ENCODE data around the gene CGB7.
"Not testable (repeated sequence)": the region's sequence is repeated elsewhere in the genome, so short reads cannot be mapped to it uniquely, and the experiment has no call there.

CGB7 gene

DNA sequence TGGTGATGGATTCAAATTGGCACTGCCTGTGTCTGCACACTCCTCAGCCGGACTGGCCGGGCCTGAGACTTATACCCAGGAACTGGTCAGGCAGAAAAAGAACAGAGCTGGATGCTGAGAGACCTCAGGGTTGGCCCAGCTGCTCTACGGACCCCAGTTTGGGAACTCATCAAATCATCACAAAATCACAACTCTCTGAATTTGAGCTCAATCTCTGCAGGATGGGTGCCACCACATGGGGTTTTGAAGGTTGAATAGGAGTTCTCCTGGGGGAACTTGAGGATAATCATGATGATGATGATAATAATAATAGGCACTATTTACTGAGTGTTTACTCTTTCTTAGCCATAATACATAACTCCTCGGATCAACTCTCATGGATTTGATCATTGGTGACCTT is 14.9 kb downstream of the CGB7 start:
- not testable (repeated sequence) for H3K4me3 ChIP-seq (ENCODE audit: low read depth, low read length)

DNA sequence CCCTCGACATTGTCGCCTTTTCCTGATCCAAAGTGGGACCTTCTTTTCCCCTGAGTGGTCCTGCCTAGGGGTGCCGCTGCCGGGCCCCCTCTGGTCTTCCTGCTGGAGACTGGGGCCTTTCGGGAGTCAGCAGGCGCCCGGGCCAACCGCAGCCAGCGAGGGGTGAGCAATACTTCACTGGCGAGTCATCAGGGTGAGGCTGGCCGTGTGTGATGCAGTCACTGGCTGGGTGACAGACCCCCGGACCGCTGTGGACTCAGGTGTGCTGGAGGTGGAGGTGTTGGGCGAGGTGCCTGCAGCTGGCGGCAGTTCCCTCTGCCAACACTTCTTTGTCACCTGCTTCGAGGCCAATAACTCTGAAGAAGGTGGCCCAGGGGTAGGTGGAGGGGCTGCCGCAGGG is 15.4 kb downstream of the CGB7 start:
- TF ChIP-seq, protein P1, sequence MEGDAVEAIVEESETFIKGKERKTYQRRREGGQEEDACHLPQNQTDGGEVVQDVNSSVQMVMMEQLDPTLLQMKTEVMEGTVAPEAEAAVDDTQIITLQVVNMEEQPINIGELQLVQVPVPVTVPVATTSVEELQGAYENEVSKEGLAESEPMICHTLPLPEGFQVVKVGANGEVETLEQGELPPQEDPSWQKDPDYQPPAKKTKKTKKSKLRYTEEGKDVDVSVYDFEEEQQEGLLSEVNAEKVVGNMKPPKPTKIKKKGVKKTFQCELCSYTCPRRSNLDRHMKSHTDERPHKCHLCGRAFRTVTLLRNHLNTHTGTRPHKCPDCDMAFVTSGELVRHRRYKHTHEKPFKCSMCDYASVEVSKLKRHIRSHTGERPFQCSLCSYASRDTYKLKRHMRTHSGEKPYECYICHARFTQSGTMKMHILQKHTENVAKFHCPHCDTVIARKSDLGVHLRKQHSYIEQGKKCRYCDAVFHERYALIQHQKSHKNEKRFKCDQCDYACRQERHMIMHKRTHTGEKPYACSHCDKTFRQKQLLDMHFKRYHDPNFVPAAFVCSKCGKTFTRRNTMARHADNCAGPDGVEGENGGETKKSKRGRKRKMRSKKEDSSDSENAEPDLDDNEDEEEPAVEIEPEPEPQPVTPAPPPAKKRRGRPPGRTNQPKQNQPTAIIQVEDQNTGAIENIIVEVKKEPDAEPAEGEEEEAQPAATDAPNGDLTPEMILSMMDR (IDR thresholded peaks at IDR 0.05; ENCODE audit: low read depth, low read length), result no peak
- no peak overlapping the region for H3K4me3 ChIP-seq (ENCODE audit: low read depth, low read length)

DNA sequence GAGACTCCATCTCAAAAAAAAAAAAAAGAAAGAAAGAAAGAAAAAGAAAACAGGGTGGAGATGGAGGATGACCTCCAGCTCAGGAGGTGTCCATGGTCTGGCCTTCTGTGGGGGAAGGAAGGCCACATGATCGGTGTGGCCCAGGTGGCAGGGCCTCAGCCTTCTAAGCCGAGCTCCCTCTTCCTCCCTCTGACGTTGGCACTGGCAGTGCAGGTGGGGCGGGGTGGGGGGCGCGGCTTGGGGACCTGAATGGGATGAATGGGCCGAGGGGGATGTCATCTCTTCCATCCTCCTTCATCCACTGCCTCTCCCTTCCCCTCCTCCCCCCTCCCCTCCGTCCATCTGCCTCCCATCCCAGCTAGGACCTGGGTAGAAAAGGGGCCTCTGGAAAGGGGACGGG is 17.8 kb downstream of the CGB7 start:
- not testable (repeated sequence) for H3K4me3 ChIP-seq (ENCODE audit: low read depth, low read length)

DNA sequence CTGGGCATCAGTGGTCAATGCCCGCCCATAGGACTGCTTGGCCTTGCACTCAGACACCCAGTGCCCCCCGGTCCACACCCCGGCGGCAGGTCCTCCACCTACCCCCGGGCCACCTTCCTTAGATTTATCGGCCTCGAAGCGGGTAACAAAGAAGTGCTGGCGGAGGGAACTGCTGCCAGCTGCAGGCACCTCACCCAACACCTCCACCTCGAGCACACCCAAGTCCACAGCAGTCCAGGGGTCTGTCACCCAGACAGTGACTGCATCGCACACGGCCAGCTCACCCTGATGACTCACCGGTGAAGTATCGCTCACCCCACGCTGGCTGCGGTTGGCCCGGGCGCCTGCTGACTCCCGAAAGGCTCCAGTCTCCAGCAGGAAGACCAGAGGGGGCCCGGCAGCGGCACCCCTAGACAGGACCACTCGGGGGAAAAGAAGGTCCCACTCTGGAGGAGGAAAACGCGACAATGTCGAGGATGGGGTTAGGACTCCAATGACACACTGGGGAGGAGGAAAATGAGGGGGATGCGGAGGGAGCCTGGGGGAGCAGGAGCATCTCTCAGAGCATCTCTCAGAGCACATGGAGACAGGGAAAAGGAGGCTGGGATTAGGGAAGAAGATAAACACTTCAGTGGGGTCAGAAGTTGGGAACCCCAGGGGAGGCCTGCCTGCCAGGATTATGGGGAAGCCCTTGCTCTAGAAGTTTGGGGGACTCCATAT is 18.8 kb downstream of the CGB7 start:
- not testable (repeated sequence) for H3K4me3 ChIP-seq (ENCODE audit: low read depth, low read length)

DNA sequence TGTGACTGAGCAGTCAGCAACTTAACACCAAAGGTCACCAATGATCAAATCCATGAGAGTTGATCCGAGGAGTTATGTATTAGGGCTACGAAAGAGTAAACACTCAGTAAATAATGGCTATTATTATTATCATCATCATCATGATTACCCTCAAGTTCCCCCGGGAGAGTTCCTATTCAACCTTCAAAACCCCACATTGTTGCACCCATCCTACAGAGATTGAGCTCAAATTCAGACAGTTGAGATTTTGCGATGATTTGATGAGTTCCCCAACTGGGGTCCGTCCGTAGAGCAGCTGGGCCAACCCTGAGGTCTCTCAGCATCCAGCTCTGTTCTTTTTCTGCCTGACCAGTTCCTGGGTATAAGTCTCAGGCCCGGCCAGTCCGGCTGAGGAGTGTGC is 19.4 kb downstream of the CGB7 start:
- H3K4me3 ChIP-seq (ENCODE audit: low read depth, low read length), result not testable (repeated sequence)

DNA sequence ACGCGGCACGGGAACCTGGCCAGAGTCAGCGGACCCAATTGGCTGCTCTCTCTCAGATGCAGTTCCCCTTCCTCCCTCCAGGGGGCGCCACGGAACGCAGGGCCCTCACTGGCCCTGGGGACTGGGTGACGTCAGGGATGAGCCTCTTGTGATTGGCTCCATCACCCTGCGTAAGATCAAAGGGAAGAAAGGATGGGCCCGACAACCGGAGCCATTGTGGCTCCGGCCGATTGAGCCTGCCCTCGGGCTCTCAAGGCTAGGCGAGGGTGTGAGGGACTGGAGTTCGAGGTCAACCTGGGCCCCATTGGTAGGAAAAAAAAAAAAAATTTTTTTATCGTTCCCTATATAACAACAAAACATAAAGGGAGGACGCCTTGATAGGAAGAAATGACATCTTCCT is 20.7 kb downstream of the CGB7 start, which contains the start of gene CGB1:
CGB1 (minus strand) TSS at position 81 of the 400 bp plus-strand sequence. CDS start 184 bp downstream, outside the sequence.
- TF ChIP-seq, protein P1 (IDR thresholded peaks at IDR 0.05; ENCODE audit: low read depth, low read length), result peak; percentile 42
- not testable (repeated sequence) for H3K4me3 ChIP-seq (ENCODE audit: low read depth, low read length)

DNA sequence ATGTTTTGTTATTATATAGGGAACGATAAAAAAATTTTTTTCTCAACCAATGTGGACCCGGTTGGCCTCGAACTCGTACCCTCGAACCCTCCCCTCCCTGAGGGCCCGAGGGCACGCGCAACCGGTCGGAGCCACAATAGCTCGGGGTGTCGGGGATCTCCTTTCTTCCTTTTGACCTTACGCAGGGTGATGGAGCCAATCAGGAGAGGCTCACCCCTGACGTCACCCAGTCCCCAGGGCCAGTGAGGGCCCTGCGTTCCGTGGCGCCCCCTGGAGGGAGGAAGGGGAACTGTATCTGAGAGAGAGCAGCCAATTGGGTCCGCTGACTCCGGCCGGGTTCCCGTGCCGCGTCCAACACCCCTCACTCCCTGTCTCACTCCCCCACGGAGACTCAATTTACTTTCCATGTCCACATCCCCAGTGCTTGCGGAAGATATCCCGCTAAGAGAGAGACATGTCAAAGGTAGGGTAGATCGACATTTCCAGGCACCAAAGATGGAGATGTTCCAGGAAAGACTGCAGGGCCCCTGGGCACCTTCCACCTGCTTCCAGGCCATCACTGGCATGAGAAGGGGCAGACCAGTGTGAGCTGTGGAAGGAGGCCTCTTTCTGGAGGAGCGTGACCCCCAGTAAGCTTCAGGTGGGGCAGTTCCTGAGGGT is 25.8 kb downstream of the CGB7 start, which contains the start of gene CGB2:
CGB2 (plus strand) TSS at position 249 of the 660 bp plus-strand sequence; CDS start at position 455, 206 bp downstream.
- H3K4me3 ChIP-seq (ENCODE audit: low read depth, low read length), result not testable (repeated sequence)

DNA sequence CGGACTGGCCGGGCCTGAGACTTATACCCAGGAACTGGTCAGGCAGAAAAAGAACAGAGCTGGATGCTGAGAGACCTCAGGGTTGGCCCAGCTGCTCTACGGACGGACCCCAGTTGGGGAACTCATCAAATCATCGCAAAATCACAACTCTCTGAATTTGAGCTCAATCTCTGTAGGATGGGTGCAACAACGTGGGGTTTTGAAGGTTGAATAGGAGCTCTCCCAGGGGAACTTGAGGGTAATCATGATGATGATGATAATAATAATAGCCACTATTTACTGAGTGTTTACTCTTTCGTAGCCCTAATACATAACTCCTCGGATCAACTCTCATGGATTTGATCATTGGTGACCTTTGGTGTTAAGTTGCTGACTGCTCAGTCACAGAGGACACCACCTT is 27.2 kb downstream of the CGB7 start:
- not testable (repeated sequence) for H3K4me3 ChIP-seq (ENCODE audit: low read depth, low read length)

DNA sequence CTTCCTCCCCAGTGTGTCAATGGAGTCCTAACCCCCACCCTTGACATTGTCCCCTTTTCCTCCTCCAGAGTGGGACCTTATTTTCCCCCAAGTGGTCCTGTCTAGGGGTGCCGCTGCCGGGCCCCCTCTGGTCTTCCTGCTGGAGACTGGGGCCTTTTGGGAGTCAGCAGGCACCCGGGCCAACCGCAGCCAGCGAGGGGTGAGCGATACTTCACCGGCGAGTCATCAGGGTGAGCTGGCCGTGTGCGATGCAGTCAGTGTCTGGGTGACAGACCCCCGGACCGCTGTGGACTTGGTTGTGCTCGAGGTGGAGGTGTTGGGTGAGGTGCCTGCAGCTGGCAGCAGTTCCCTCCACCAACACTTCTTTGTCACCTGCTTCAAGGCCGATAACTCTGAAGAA is 27.8 kb downstream of the CGB7 start:
- H3K4me3 ChIP-seq (ENCODE audit: low read depth, low read length), result not testable (repeated sequence)

DNA sequence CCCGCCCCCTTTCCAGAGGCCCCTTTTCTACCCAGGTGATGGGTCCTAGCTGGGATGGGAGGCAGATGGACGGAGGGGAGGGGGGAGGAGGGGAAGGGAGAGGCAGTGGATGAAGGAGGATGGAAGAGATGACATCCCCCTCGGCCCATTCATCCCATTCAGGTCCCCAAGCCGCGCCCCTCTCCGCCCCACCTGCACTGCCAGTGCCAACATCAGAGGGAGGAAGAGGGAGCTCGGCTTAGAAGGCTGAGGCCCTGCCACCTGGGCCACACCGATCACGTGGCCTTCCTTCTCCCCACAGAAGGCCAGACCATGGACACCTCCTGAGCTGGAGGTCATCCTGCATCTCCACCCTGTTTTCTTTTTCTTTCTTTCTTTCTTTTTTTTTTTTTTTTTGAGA is 28.9 kb downstream of the CGB7 start:
- not testable (repeated sequence) for H3K4me3 ChIP-seq (ENCODE audit: low read depth, low read length)

DNA sequence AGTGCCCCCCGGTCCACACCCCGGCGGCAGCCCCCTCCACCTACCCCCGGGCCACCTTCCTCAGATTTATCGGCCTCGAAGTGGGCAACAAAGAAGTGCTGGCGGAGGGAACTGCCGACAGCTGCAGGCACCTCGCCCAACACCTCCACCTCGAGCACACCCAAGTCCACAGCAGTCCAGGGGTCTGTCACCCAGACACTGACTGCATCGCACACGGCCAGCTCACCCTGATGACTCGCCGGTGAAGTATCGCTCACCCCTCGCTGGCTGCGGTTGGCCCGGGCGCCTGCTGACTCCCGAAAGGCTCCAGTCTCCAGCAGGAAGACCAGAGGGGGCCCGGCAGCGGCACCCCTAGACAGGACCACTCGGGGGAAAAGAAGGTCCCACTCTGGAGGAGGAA is 31.9 kb downstream of the CGB7 start:
- not testable (repeated sequence) for H3K4me3 ChIP-seq (ENCODE audit: low read depth, low read length)

DNA sequence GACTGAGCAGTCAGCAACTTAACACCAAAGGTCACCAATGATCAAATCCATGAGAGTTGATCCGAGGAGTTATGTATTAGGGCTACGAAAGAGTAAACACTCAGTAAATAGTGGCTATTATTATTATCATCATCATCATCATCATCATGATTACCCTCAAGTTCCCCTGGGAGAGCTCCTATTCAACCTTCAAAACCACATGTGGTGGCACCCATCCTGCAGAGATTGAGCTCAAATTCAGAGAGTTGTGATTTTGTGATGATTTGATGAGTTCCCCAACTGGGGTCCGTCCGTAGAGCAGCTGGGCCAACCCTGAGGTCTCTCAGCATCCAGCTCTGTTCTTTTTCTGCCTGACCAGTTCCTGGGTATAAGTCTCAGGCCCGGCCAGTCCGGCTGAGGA is 32.5 kb downstream of the CGB7 start:
- not testable (repeated sequence) for H3K4me3 ChIP-seq (ENCODE audit: low read depth, low read length)

DNA sequence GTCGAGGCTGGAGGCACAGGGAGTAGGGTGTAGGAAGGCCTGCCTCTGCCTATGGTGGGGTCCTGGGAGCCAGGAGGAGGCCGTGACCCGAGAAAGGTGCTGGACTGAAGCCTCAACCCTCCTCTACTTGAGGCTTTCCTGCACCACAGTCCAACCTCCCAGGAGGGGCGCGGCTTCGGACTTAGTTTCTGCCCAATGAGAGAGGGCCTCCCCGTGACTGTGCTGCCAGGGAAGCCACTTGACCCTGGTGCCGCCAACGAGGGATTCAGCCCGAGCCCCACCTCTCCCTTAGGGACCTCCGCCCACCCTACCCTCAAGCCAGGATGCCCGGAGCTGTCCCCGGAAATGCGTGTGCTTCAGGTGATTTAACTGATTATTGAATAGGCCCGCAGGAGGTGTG is 33.3 kb downstream of the CGB7 start, which contains the start of gene CGB3:
CGB3 (minus strand) TSS at position 101 of the 400 bp plus-strand sequence. CDS start 362 bp downstream, outside the sequence.
- not testable (repeated sequence) for H3K4me3 ChIP-seq (ENCODE audit: low read depth, low read length)
